ENCODE data around the gene EPS8L3. TPM values are rescaled to one million over a fixed set of nuclear protein-coding genes. Genes with fewer than 3 reads are reported as not detected.
"Not testable (repeated sequence)": the region's sequence is repeated elsewhere in the genome, so short reads cannot be mapped to it uniquely, and the experiment has no call there.

The EPS8L3 gene
- total and polyA plus RNA-seq, 8 donors: 0.21 to 0.99 (median 0.52) TPM; not detected in 2

GRCh38 chr1:109716570-109717090, 47.1 kb downstream of the EPS8L3 start:
- no peak for DNase-seq
- H3K27ac ChIP-seq: no peak overlapping the region
- intact Hi-C loops (cut with DNase I): loop anchor here in 1 of 2 donors (5.0 kb wide), 1 partner anchor 44 kb away; no protein-coding TSS in a partner anchor
- no peak overlapping the region for H3K4me3 ChIP-seq
- TF ChIP-seq, protein P1, sequence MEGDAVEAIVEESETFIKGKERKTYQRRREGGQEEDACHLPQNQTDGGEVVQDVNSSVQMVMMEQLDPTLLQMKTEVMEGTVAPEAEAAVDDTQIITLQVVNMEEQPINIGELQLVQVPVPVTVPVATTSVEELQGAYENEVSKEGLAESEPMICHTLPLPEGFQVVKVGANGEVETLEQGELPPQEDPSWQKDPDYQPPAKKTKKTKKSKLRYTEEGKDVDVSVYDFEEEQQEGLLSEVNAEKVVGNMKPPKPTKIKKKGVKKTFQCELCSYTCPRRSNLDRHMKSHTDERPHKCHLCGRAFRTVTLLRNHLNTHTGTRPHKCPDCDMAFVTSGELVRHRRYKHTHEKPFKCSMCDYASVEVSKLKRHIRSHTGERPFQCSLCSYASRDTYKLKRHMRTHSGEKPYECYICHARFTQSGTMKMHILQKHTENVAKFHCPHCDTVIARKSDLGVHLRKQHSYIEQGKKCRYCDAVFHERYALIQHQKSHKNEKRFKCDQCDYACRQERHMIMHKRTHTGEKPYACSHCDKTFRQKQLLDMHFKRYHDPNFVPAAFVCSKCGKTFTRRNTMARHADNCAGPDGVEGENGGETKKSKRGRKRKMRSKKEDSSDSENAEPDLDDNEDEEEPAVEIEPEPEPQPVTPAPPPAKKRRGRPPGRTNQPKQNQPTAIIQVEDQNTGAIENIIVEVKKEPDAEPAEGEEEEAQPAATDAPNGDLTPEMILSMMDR (IDR thresholded peaks at IDR 0.05): no peak
- no peaks in the 10 kb centered on the region for H3K36me3 ChIP-seq
- peaks cover 0 to 6% of the 10 kb centered on the region in 2 donors for H3K27me3 ChIP-seq
- H3K9me3 ChIP-seq: no peaks in the 10 kb centered on the region
- H3K4me1 ChIP-seq: no peaks in the 10 kb centered on the region
- ATAC-seq: no peak

DNA sequence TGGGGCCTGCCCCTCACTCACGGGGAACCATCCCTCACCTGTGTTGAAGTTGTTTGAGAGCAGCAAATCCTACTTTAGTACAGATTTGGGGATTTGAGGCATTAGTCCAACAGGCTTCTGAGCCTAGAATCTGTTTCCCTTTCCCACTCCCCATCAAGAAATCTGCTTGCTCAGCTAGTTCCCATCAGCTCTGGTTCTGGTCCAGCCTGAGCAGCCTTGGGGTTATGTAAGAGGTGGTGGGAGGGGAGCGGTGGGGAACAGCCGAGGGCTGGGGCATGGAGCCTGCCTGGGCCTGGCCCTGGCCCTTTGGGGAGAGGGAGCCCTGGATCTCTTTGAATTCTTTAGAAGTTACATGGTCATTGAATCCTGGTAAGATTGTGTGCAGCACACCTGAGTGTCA, 47.6 kb downstream of the EPS8L3 start:
- TF ChIP-seq, protein P1 (IDR thresholded peaks at IDR 0.05): no peak
- Histone ChIP-seq H3K27me3 (peaks cover 0 to 7% of the 10 kb centered on the region in 2 donors), H3K4me1 (no peaks in the 10 kb centered on the region), H3K9me3 (no peaks in the 10 kb centered on the region), H3K4me3 (no peak overlapping the region), H3K27ac (no peak overlapping the region), H3K36me3 (no peaks in the 10 kb centered on the region)
- ATAC-seq: no peak
- DNase-seq: peak in 1 of 4 donors; percentile 46
- intact Hi-C loops (cut with DNase I): loop anchor here in 1 of 2 donors (5.0 kb wide), 1 partner anchor 44 kb away; no protein-coding TSS in a partner anchor

DNA sequence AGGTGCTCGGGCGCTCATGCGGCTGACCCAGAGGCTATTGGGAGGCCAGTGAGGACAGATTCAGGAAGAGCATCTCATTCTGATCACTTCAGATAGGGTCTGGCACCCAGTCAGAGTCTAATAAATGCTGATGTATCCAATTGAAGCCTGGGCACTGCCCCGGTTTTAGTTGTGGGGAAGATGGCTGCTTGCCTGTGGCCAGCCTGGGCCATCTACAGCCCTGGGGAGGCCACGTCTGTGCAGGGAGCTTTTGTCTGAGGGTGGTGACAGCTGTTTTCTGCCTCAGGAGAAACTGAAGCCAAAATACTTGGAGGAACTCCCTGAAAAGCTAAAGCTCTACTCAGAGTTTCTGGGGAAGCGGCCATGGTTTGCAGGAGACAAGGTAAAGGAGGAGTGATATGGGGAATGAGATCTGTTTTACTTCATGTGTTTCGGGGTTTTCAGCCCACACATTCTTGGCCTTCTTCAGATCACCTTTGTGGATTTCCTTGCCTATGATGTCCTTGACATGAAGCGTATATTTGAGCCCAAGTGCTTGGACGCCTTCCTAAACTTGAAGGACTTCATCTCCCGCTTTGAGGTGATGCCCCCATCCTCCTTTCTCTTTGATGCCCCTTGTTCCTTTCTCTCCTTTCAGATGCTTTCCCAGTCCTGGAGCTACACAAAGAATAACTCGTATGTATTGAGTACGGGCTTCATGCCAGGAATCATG, 48.9 kb downstream of the EPS8L3 start:
- H3K36me3 ChIP-seq: no peaks in the 10 kb centered on the region
- H3K9me3 ChIP-seq: peaks cover 0 to under 1% of the 10 kb centered on the region in 2 donors
- peaks cover 0 to 7% of the 10 kb centered on the region in 2 donors for H3K27me3 ChIP-seq
- no peak overlapping the region for H3K4me3 ChIP-seq
- TF ChIP-seq, protein P1 (IDR thresholded peaks at IDR 0.05): no peak
- H3K4me1 ChIP-seq: no peaks in the 10 kb centered on the region
- ATAC-seq (no peak), DNase-seq (no peak)
- intact Hi-C loops (cut with DNase I): loop anchor here in 1 of 2 donors (5.0 kb wide), 1 partner anchor 43 kb away; no protein-coding TSS in a partner anchor
- no peak overlapping the region for H3K27ac ChIP-seq

- ATAC-seq (no peak), DNase-seq (no peak)
- intact Hi-C loops (cut with DNase I): no loop called here
- no peak overlapping the region for H3K4me3 ChIP-seq
- peaks cover 0 to 7% of the 10 kb centered on the region in 2 donors for H3K27me3 ChIP-seq
- no peaks in the 10 kb centered on the region for H3K4me1 ChIP-seq
- H3K9me3 ChIP-seq: peaks cover 0 to 12% of the 10 kb centered on the region in 2 donors
- TF ChIP-seq, protein P1 (IDR thresholded peaks at IDR 0.05): no peak
- H3K27ac ChIP-seq: no peak overlapping the region
- H3K36me3 ChIP-seq: no peaks in the 10 kb centered on the region
Measured at GRCh38 chr1:109713636-109714035, 50.1 kb downstream of the EPS8L3 start.

DNA sequence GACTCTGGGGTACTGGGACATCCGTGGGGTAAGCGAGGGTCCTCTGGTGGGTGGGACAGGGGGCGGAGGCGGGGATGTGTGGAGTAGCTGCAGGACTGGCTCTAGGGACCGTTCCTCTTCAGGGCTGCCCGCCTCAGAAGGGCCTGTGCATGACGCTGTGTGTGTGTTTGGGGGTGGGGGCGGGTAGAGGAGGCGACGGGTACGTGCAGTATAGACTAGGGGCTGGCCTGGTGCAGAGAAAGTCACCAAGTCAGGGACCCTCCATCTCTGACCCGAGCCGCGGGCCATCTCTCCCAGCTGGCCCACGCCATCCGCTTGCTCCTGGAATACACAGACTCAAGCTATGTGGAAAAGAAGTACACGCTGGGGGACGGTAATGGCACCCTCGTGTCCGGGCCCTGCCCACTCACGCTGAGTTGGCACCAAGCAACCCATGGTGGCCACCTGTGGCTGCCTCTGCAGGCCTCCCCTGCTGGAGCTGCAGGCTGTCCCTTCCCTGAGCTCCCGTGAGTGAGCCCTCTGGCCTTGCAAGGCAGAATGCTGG, 51.3 kb downstream of the EPS8L3 start:
- Histone ChIP-seq H3K4me1 (no peaks in the 10 kb centered on the region), H3K4me3 (peak overlapping the region; percentile 13 to 21), H3K36me3 (no peaks in the 10 kb centered on the region), H3K9me3 (peaks cover 0 to 18% of the 10 kb centered on the region in 2 donors), H3K27ac (no peak overlapping the region), H3K27me3 (peaks cover 0 to 7% of the 10 kb centered on the region in 2 donors)
- intact Hi-C loops (cut with DNase I): no loop called here
- DNase-seq (peak in 1 of 4 donors; percentile 47), ATAC-seq (peak; percentile 55)
- TF ChIP-seq, protein P1 (IDR thresholded peaks at IDR 0.05): no peak

DNA sequence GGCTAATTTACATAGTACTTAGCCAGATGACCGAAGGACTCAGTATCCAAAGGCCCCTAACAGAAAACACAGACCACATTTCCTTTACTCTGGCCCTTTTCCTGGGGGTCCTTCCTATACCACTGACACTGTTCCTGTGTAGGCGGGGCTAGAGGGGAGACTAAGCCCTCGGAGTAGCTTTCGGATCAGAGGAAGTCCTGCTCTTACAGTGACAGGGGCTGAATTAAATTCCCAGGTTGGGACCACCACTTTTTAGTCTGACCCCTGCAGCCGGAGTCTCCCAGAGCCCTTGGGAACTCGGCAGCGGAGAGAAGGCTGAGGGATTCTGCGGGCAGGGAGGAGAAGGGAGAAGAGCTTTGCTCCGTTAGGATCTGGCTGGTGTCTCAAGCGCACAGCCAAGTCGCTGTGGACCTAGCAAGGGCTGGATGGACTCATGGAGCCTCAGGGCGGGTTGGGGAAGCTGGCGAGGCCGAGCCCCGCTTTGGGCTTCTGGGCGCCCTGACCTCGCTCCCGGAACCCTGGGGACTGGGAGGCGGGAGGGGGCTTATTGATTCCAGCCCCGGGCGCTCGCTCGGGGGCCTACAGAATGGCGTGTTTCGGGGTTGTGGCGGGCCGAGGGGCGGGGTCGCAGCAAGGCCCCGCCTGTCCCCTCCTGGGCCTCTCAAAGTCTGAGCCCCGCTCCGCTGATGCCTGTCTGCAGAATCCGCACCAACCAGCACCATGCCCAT, 52.0 kb downstream of the EPS8L3 start, which contains the start of gene GSTM5:
TSS of gene GSTM5 (plus strand) at position 659 of the 728 bp plus-strand sequence. CDS start at position 721, 62 bp downstream.
- Histone ChIP-seq H3K27ac (peak within 1 kb of the TSS; percentile 7 to 66), H3K4me3 (peak within 1 kb of the TSS; percentile 13 to 21), H3K9me3 (peaks cover 0 to 18% of the 10 kb centered on the region in 2 donors)
- intact Hi-C loops (cut with DNase I); H3K4me1 ChIP-seq; H3K27me3 ChIP-seq; H3K36me3 ChIP-seq: not testable (repeated sequence)
- DNase-seq (peak; percentile 36 to 74 (median 62)), ATAC-seq (peak; percentile 86)

GRCh38 chr1:109709822-109710221, 53.9 kb downstream of the EPS8L3 start:
- DNase-seq; ATAC-seq; H3K36me3 ChIP-seq; H3K27ac ChIP-seq; H3K4me3 ChIP-seq; H3K27me3 ChIP-seq; intact Hi-C loops (cut with DNase I); H3K4me1 ChIP-seq: not testable (repeated sequence)
- H3K9me3 ChIP-seq: peaks cover 0 to 18% of the 10 kb centered on the region in 2 donors
